SK-N-SH (cell line): ENCODE results near the gene MAP1B. TPM values are rescaled to one million over a fixed set of nuclear protein-coding genes. Genes with fewer than 3 reads are reported as not detected.

ENCODE experiments used
- CTCF ChIA-PET: fragments of 300-600, 350-600 bp; formaldehyde crosslinking; extraction: SDS; loops from one replicate; lab custom pipeline; 2021; lab: Yijun Ruan, JAX
- POLR2A ChIA-PET: fragments of 350-600 bp; sonication (Branson Sonifier 250); formaldehyde crosslinking; extraction: SDS; loops from one replicate; lab custom pipeline; 2020; ENCODE audit warnings: antibody characterized with exemption, inconsistent platforms; lab: Yijun Ruan, JAX
- DNase-seq: peaks from one replicate; pipeline ENCODE4 v3.0.0; 2012
- H2AFZ ChIP-seq: fragments of 200-600 bp; sonication (generic); 2 replicates; pipeline ENCODE4 v1.8.1; 2016; ENCODE audit warnings: antibody characterized with exemption, mild to moderate bottlenecking, low read depth
- H3F3A ChIP-seq: fragments of 200-600 bp; sonication (generic); replicated peaks from 2 replicates; pipeline ENCODE3; 2016; ENCODE audit warnings: antibody characterized with exemption, mild to moderate bottlenecking; ENCODE audit not compliant: insufficient read depth
- H3K27ac ChIP-seq, 2 experiments: fragments of 200-500 bp in 1 of 2; fragments of 200-600 bp in 1 of 2; sonication (Bioruptor generic) in 1 of 2; sonication (generic), shearing (Covaris generic) in 1 of 2; 2 replicates each; pipeline versions ENCODE4 v1.5.1 to v1.6.1; 2014 to 2016; ENCODE audit warnings: low read depth in 2 of 2, inconsistent platforms in 1 of 2, low read length in 1 of 2, mild to moderate bottlenecking in 1 of 2, mixed read lengths in 1 of 2
- H3K27me3 ChIP-seq: fragments of 200-600 bp; sonication (generic), shearing (Covaris generic); 2 replicates; pipeline ENCODE4 v1.6.1; 2016; ENCODE audit warnings: mixed run types; ENCODE audit not compliant: insufficient read depth
- H3K36me3 ChIP-seq, 2 experiments: fragments of 200-500 bp in 1 of 2; fragments of 200-600 bp in 1 of 2; sonication (Bioruptor generic) in 1 of 2; sonication (generic) in 1 of 2; replicated peaks in 1 of 2; 2 replicates each; pipeline versions ENCODE3 to v1.5.1; 2014 to 2016; ENCODE audit warnings: low read length in 1 of 2, mild to moderate bottlenecking in 1 of 2; ENCODE audit not compliant: insufficient read depth in 2 of 2, control insufficient read depth in 1 of 2
- H3K4me1 ChIP-seq, 2 experiments: fragments of 200-500 bp in 1 of 2; fragments of 200-600 bp in 1 of 2; sonication (Bioruptor generic) in 1 of 2; sonication (generic), shearing (Covaris generic) in 1 of 2; 2 replicates each; pipeline versions ENCODE4 v1.5.1 to v1.6.1; 2014 to 2016; ENCODE audit warnings: low read depth in 1 of 2, low read length in 1 of 2, mixed run types in 1 of 2; ENCODE audit not compliant: insufficient read depth in 2 of 2, control insufficient read depth in 1 of 2
- H3K4me2 ChIP-seq: fragments of 200-600 bp; sonication (generic), shearing (Covaris generic); 2 replicates; pipeline ENCODE4 v1.6.1; 2017; ENCODE audit warnings: mixed run types
- H3K4me3 ChIP-seq, 2 experiments: fragments of 200-500 bp in 1 of 2; fragments of 200-600 bp in 1 of 2; sonication (Bioruptor generic) in 1 of 2; sonication (generic), shearing (Covaris generic) in 1 of 2; 2 replicates each; pipeline versions ENCODE4 v1.5.1 to v1.8.1; 2014 to 2016; ENCODE audit warnings: low read depth in 2 of 2, inconsistent platforms in 1 of 2, low read length in 1 of 2, mild to moderate bottlenecking in 1 of 2, mixed read lengths in 1 of 2, moderate library complexity in 1 of 2
- H3K79me2 ChIP-seq: fragments of 200-600 bp; sonication (generic); 2 replicates; pipeline ENCODE4 v1.8.1; 2017; ENCODE audit warnings: mild to moderate bottlenecking; ENCODE audit not compliant: insufficient read depth
- H3K9ac ChIP-seq: fragments of 200-600 bp; sonication (generic); 2 replicates; pipeline ENCODE4 v1.6.1; 2017; ENCODE audit warnings: mixed run types
- H3K9me2 ChIP-seq: fragments of 200-600 bp; sonication (generic); 2 replicates; pipeline ENCODE4 v1.6.1; 2017; ENCODE audit warnings: mixed run types
- H3K9me3 ChIP-seq: fragments of 200-600 bp; sonication (generic); 2 replicates; pipeline ENCODE4 v1.6.1; 2017; ENCODE audit warnings: mixed run types, mild to moderate bottlenecking, moderate library complexity
- H4K20me1 ChIP-seq: fragments of 200-600 bp; sonication (generic); 2 replicates; pipeline ENCODE4 v1.6.1; 2017; ENCODE audit warnings: mild to moderate bottlenecking, mixed run types; ENCODE audit not compliant: insufficient read depth
- ELF1 ChIP-seq: IDR thresholded peaks from 2 replicates; pipeline ENCODE4 v1.4.0; 2012
- FOSL2 ChIP-seq: IDR thresholded peaks from 2 replicates; pipeline ENCODE4 v1.4.0; 2012; ENCODE audit warnings: low read depth, mild to moderate bottlenecking, moderate library complexity, borderline replicate concordance
- FOXJ3 ChIP-seq: sonication (generic); formaldehyde crosslinking; IDR thresholded peaks from 2 replicates; pipeline ENCODE4 v1.5.1; 2020; ENCODE audit warnings: mild to moderate bottlenecking, missing genetic modification reagents
- GABPA ChIP-seq: IDR thresholded peaks from 2 replicates; pipeline ENCODE4 v1.4.0; 2012; ENCODE audit warnings: low read depth, mild to moderate bottlenecking
- JUND ChIP-seq: IDR thresholded peaks from 2 replicates; pipeline ENCODE4 v1.4.0; 2012
- NFIC ChIP-seq: IDR thresholded peaks from 2 replicates; pipeline ENCODE4 v1.4.0; 2012; ENCODE audit warnings: borderline replicate concordance
- POLR2AphosphoS5 ChIP-seq: IDR thresholded peaks from 2 replicates; pipeline ENCODE4 v1.6.1; 2012; ENCODE audit warnings: low read depth, low read length
- RAD21 ChIP-seq: IDR thresholded peaks from 2 replicates; pipeline ENCODE4 v1.6.1; 2012; ENCODE audit warnings: mild to moderate bottlenecking, low read length
- RCOR1 ChIP-seq: fragments of 150-350 bp; IDR thresholded peaks from 2 replicates; pipeline ENCODE4 v1.6.1; 2017; ENCODE audit warnings: antibody characterized with exemption, low read length
- RFX5 ChIP-seq: IDR thresholded peaks from 2 replicates; pipeline ENCODE4 v1.6.1; 2012; ENCODE audit warnings: mild to moderate bottlenecking, improper control_type of control experiment, low read length
- RXRA ChIP-seq: IDR thresholded peaks from 2 replicates; pipeline ENCODE4 v1.4.0; 2012; ENCODE audit warnings: low read depth, mild to moderate bottlenecking, borderline replicate concordance
- SIN3A ChIP-seq: IDR thresholded peaks from 2 replicates; pipeline ENCODE4 v1.6.1; 2012; ENCODE audit warnings: low read depth, mild to moderate bottlenecking, low read length, moderate library complexity, borderline replicate concordance
- SMC3 ChIP-seq: IDR thresholded peaks from 2 replicates; pipeline ENCODE4 v1.6.1; 2012; ENCODE audit warnings: low read depth, low read length, improper control_type of control experiment
- TCF12 ChIP-seq: IDR thresholded peaks from 2 replicates; pipeline ENCODE4 v1.4.0; 2012
- TEAD4 ChIP-seq: IDR thresholded peaks from 2 replicates; pipeline ENCODE4 v1.4.0; 2012; ENCODE audit warnings: mild to moderate bottlenecking, borderline replicate concordance; ENCODE audit not compliant: insufficient read depth
- ZBTB33 ChIP-seq: IDR thresholded peaks from 2 replicates; pipeline ENCODE4 v1.4.0; 2012; ENCODE audit warnings: low read depth, borderline replicate concordance
- WGBS: methylation state at CpG from one replicate; pipeline ENCODE4 v1.1.6; 2017; ENCODE audit warnings: low lambda C conversion rate; 5-methylcytosine and 5-hydroxymethylcytosine counted together
- polyA plus RNA-seq, 3 experiments: library from polyadenylated mRNA; depleted of rRNA; stranded (reverse); fragments of >200 nt; gene quantifications; 2 replicates each; pipeline ENCODE4 v1.2.3, GENCODE V29; 2012
- TF ChIP-seq, protein P1 (sequence below): IDR thresholded peaks from 2 replicates; pipeline ENCODE4 v1.4.0; 2012; ENCODE audit warnings: low read depth, borderline replicate concordance
- TF ChIP-seq, protein P2 (sequence below): IDR thresholded peaks from 2 replicates; pipeline ENCODE4; 2012

Gene MAP1B
- polyA plus RNA-seq, 1 of the 3 experiments (the other 2 are of a cell fraction): 47.5 TPM

DNA sequence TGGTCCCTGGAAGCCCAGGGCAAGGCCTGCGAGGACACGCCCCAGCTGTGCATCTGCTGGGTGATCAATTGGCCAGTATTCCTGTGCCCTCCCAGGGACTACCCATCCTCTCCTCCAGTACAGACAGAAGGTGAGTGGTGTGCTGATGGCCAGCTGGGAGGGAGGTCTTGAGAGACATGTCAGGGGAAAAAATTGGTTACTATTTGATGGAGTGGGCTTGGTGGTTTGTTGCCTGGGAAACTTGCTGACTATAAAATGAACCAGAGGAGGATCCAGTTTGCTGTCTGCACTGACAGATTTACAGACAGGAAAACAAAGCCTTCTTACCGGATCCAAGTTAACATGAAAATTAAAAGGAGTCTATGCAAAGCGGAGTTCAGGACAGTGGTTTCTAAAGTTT, 40.3 kb downstream of the MAP1B start:
- Histone ChIP-seq H3K4me1 (peaks cover 45 to 68% of the 10 kb centered on the region in 2 experiments), H3F3A (peaks cover 61% of the 10 kb centered on the region), H3K9me2 (no peaks in the 10 kb centered on the region), H3K9ac (no peak overlapping the region), H3K36me3 (peaks cover 49 to 83% of the 10 kb centered on the region in 2 experiments), H3K27me3 (no peaks in the 10 kb centered on the region), H3K27ac (peak overlapping the region; percentile 1 to 94; a peak in 2 of 4 replicates), H2AFZ (no peak overlapping the region), H3K9me3 (no peaks in the 10 kb centered on the region), H3K4me2 (no peak overlapping the region), H4K20me1 (peaks cover 97% of the 10 kb centered on the region), H3K4me3 (no peak overlapping the region), H3K79me2 (peaks cover 100% of the 10 kb centered on the region)
- 94% methylated on average over 4 of the region's 4 CpGs for WGBS
- ChIA-PET CTCF (interaction anchor here (0.5 kb wide), 1 partner anchor 91 kb away, joined by 3 read pairs; no protein-coding TSS in a partner anchor), POLR2A (no interaction called here)
- DNase-seq: no peak
- no peak for TF ChIP-seq SIN3A
- no peak for TF ChIP-seq RAD21
- no peak for TF ChIP-seq NFIC
- TF ChIP-seq TCF12: no peak
- TF ChIP-seq TEAD4: no peak
- TF ChIP-seq ELF1: no peak
- TF ChIP-seq, protein P1, sequence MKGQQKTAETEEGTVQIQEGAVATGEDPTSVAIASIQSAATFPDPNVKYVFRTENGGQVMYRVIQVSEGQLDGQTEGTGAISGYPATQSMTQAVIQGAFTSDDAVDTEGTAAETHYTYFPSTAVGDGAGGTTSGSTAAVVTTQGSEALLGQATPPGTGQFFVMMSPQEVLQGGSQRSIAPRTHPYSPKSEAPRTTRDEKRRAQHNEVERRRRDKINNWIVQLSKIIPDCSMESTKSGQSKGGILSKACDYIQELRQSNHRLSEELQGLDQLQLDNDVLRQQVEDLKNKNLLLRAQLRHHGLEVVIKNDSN: no peak
- TF ChIP-seq SMC3: no peak
- TF ChIP-seq JUND: no peak
- TF ChIP-seq FOSL2: no peak
- no peak for TF ChIP-seq FOXJ3 (CRISPR knock-in tag)
- no peak for TF ChIP-seq ZBTB33
- TF ChIP-seq RXRA: no peak
- no peak for TF ChIP-seq POLR2AphosphoS5
- no peak for TF ChIP-seq GABPA
- TF ChIP-seq RFX5: no peak
- TF ChIP-seq, protein P2, sequence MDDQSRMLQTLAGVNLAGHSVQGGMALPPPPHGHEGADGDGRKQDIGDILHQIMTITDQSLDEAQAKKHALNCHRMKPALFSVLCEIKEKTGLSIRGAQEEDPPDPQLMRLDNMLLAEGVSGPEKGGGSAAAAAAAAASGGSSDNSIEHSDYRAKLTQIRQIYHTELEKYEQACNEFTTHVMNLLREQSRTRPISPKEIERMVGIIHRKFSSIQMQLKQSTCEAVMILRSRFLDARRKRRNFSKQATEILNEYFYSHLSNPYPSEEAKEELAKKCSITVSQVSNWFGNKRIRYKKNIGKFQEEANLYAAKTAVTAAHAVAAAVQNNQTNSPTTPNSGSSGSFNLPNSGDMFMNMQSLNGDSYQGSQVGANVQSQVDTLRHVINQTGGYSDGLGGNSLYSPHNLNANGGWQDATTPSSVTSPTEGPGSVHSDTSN: no peak
- no peak for TF ChIP-seq RCOR1
- TF ChIP-seq, all 33 proteins: peak for 0
